ENCODE data around the gene CCDC78. TPM values are rescaled to one million over a fixed set of nuclear protein-coding genes. Genes with fewer than 3 reads are reported as not detected.

The CCDC78 gene
- total RNA-seq, 1 experiment from 2014 or later, result 20.2 TPM

DNA sequence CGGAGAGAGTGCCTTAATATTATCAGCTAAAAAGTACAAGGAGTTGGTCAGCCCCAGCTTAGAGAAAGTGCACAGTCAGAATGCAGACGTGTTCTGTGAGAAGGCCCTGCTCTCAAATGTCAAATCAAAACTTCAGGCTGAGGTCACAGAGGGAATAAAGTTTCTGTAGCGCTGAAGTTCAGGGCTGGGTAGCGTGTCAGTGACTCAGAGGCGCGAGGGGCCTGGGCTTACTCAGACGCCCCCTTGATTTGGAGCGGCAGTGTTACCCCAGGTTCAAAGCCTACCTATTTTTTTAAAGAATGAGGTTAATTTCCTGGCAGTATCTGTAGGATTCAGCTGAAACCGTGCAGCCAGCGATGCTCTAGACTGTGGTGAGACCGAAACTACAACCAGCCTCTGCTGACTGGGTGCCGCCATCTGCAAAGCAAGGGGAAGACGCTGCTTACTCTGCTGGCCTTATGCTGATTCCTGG is 9.8 kb upstream of the CCDC78 start:
- TF ChIP-seq, protein P1, sequence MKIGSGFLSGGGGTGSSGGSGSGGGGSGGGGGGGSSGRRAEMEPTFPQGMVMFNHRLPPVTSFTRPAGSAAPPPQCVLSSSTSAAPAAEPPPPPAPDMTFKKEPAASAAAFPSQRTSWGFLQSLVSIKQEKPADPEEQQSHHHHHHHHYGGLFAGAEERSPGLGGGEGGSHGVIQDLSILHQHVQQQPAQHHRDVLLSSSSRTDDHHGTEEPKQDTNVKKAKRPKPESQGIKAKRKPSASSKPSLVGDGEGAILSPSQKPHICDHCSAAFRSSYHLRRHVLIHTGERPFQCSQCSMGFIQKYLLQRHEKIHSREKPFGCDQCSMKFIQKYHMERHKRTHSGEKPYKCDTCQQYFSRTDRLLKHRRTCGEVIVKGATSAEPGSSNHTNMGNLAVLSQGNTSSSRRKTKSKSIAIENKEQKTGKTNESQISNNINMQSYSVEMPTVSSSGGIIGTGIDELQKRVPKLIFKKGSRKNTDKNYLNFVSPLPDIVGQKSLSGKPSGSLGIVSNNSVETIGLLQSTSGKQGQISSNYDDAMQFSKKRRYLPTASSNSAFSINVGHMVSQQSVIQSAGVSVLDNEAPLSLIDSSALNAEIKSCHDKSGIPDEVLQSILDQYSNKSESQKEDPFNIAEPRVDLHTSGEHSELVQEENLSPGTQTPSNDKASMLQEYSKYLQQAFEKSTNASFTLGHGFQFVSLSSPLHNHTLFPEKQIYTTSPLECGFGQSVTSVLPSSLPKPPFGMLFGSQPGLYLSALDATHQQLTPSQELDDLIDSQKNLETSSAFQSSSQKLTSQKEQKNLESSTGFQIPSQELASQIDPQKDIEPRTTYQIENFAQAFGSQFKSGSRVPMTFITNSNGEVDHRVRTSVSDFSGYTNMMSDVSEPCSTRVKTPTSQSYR (CRISPR knock-in tag; IDR thresholded peaks at IDR 0.05), result no peak
- no peak for TF ChIP-seq JUN (CRISPR knock-in tag; IDR thresholded peaks at IDR 0.05)
- TF ChIP-seq, protein P2, sequence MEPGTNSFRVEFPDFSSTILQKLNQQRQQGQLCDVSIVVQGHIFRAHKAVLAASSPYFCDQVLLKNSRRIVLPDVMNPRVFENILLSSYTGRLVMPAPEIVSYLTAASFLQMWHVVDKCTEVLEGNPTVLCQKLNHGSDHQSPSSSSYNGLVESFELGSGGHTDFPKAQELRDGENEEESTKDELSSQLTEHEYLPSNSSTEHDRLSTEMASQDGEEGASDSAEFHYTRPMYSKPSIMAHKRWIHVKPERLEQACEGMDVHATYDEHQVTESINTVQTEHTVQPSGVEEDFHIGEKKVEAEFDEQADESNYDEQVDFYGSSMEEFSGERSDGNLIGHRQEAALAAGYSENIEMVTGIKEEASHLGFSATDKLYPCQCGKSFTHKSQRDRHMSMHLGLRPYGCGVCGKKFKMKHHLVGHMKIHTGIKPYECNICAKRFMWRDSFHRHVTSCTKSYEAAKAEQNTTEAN (CRISPR knock-in tag; IDR thresholded peaks at IDR 0.05), result no peak
- Mint-ChIP-seq H3K9me3 (no peaks in the 10 kb centered on the region), H3K27ac (no peak overlapping the region), H3K27me3 (ENCODE audit: low read depth) (no peaks in the 10 kb centered on the region), H3K4me1 (peaks cover 14% of the 10 kb centered on the region), H3K4me3 (no peak overlapping the region), H3K36me3 (peaks cover 9% of the 10 kb centered on the region; the same call in 1 of the 2 replicates)
- ATAC-seq (no peak), DNase-seq (ENCODE audit: low spot score) (no peak)
- ChIA-PET POLR2A (no interaction called here), CTCF (interaction anchor here (0.7 to 1.0 kb wide), 3 partner anchors 10 to 35 kb away, joined by 3 read pairs; partner anchors contain the start of gene CCDC78)

DNA sequence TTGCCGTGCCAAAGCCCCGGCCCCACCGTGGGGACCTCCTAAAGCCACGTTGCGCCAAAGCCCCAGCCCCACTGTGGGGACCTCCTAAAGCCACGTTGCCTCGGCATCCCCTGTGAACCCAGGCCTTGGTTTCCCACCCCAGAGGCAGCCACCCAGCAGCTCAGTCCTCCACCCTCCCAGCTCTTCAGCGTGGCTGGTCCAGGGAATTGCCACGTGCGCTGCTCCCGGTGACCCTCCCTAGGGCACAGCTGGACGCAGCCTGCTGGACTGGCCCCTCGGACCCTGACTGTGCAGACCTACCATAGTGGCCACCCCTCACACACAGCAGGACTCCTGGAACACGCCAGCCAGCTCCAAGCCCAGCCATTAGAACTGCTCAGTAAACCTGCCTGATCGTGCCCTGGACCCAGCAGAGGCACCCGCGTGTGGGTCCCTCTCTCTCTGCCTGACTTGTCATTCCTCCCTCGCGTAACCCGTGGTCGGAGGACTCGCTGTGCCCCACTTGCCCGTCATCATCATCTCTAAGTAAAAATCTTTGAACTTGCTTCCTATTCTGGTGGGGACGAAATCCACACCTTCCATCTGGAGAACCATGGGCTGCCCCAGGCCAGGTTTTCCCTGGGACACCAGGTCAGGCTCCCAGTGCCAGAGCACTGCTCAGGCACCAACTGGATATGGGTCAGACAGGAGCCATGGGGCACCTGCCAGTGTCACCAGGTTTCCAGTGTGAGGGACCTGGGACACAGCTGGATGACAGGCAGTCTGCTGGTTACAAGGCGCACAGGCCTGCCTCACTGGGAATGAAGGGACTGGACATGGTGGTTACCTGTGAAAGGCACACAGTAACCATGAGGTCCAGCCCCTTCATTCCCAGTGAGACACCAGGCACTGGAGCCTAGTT is 9.0 kb upstream of the CCDC78 start:
- ATAC-seq (no peak), DNase-seq (ENCODE audit: low spot score) (no peak)
- peaks cover 9% of the 10 kb centered on the region; the same call in 1 of the 2 replicates for H3K36me3 Mint-ChIP-seq
- ChIA-PET CTCF (interaction anchor here (0.7 to 4.0 kb wide), 3 partner anchors 14 to 50 kb away, joined by 3 to 19 read pairs (median 13); partner anchors contain the start of gene ANTKMT), POLR2A (no interaction called here)
- H3K27me3 Mint-ChIP-seq (ENCODE audit: low read depth), result no peaks in the 10 kb centered on the region
- H3K9me3 Mint-ChIP-seq, result no peaks in the 10 kb centered on the region
- H3K4me3 Mint-ChIP-seq, result no peak overlapping the region
- H3K27ac Mint-ChIP-seq, result no peak overlapping the region
- H3K4me1 Mint-ChIP-seq, result peaks cover 14% of the 10 kb centered on the region
- no peak for TF ChIP-seq FOXP1 (CRISPR knock-in tag; IDR thresholded peaks at IDR 0.05; ENCODE audit: borderline replicate concordance)
- TF ChIP-seq MYBL2 (CRISPR knock-in tag; IDR thresholded peaks at IDR 0.05), result no peak
- TF ChIP-seq, protein P3, sequence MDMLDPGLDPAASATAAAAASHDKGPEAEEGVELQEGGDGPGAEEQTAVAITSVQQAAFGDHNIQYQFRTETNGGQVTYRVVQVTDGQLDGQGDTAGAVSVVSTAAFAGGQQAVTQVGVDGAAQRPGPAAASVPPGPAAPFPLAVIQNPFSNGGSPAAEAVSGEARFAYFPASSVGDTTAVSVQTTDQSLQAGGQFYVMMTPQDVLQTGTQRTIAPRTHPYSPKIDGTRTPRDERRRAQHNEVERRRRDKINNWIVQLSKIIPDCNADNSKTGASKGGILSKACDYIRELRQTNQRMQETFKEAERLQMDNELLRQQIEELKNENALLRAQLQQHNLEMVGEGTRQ (CRISPR knock-in tag; IDR thresholded peaks at IDR 0.05), result no peak
- TF ChIP-seq ZNF423 (CRISPR knock-in tag; IDR thresholded peaks at IDR 0.05), result no peak
- TF ChIP-seq, protein P4, sequence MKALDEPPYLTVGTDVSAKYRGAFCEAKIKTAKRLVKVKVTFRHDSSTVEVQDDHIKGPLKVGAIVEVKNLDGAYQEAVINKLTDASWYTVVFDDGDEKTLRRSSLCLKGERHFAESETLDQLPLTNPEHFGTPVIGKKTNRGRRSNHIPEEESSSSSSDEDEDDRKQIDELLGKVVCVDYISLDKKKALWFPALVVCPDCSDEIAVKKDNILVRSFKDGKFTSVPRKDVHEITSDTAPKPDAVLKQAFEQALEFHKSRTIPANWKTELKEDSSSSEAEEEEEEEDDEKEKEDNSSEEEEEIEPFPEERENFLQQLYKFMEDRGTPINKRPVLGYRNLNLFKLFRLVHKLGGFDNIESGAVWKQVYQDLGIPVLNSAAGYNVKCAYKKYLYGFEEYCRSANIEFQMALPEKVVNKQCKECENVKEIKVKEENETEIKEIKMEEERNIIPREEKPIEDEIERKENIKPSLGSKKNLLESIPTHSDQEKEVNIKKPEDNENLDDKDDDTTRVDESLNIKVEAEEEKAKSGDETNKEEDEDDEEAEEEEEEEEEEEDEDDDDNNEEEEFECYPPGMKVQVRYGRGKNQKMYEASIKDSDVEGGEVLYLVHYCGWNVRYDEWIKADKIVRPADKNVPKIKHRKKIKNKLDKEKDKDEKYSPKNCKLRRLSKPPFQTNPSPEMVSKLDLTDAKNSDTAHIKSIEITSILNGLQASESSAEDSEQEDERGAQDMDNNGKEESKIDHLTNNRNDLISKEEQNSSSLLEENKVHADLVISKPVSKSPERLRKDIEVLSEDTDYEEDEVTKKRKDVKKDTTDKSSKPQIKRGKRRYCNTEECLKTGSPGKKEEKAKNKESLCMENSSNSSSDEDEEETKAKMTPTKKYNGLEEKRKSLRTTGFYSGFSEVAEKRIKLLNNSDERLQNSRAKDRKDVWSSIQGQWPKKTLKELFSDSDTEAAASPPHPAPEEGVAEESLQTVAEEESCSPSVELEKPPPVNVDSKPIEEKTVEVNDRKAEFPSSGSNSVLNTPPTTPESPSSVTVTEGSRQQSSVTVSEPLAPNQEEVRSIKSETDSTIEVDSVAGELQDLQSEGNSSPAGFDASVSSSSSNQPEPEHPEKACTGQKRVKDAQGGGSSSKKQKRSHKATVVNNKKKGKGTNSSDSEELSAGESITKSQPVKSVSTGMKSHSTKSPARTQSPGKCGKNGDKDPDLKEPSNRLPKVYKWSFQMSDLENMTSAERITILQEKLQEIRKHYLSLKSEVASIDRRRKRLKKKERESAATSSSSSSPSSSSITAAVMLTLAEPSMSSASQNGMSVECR (CRISPR knock-in tag; IDR thresholded peaks at IDR 0.05; ENCODE audit: borderline replicate concordance), result no peak
- TF ChIP-seq GABPB1 (CRISPR knock-in tag; IDR thresholded peaks at IDR 0.05), result no peak
- TF ChIP-seq, protein P5, sequence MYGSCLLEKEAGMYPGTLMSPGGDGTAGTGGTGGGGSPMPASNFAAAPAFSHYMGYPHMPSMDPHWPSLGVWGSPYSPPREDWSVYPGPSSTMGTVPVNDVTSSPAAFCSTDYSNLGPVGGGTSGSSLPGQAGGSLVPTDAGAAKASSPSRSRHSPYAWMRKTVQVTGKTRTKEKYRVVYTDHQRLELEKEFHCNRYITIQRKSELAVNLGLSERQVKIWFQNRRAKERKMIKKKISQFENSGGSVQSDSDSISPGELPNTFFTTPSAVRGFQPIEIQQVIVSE (CRISPR knock-in tag; IDR thresholded peaks at IDR 0.05; ENCODE audit: borderline replicate concordance), result no peak
- TF ChIP-seq, protein P6, sequence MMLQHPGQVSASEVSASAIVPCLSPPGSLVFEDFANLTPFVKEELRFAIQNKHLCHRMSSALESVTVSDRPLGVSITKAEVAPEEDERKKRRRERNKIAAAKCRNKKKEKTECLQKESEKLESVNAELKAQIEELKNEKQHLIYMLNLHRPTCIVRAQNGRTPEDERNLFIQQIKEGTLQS (CRISPR knock-in tag; conservative IDR thresholded peaks at IDR 0.05), result no peak
- TF ChIP-seq, protein P7, sequence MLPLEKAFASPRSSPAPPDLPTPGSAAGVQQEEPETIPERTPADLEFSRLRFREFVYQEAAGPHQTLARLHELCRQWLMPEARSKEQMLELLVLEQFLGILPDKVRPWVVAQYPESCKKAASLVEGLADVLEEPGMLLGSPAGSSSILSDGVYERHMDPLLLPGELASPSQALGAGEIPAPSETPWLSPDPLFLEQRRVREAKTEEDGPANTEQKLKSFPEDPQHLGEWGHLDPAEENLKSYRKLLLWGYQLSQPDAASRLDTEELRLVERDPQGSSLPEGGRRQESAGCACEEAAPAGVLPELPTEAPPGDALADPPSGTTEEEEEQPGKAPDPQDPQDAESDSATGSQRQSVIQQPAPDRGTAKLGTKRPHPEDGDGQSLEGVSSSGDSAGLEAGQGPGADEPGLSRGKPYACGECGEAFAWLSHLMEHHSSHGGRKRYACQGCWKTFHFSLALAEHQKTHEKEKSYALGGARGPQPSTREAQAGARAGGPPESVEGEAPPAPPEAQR (CRISPR knock-in tag; IDR thresholded peaks at IDR 0.05), result no peak
- TF ChIP-seq TEAD1 (CRISPR knock-in tag; IDR thresholded peaks at IDR 0.05), result no peak
- TF ChIP-seq, protein P8, sequence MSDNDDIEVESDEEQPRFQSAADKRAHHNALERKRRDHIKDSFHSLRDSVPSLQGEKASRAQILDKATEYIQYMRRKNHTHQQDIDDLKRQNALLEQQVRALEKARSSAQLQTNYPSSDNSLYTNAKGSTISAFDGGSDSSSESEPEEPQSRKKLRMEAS (CRISPR knock-in tag; IDR thresholded peaks at IDR 0.05), result no peak
- TF ChIP-seq SOX15 (CRISPR knock-in tag; IDR thresholded peaks at IDR 0.05), result no peak
- TF ChIP-seq, protein P9, sequence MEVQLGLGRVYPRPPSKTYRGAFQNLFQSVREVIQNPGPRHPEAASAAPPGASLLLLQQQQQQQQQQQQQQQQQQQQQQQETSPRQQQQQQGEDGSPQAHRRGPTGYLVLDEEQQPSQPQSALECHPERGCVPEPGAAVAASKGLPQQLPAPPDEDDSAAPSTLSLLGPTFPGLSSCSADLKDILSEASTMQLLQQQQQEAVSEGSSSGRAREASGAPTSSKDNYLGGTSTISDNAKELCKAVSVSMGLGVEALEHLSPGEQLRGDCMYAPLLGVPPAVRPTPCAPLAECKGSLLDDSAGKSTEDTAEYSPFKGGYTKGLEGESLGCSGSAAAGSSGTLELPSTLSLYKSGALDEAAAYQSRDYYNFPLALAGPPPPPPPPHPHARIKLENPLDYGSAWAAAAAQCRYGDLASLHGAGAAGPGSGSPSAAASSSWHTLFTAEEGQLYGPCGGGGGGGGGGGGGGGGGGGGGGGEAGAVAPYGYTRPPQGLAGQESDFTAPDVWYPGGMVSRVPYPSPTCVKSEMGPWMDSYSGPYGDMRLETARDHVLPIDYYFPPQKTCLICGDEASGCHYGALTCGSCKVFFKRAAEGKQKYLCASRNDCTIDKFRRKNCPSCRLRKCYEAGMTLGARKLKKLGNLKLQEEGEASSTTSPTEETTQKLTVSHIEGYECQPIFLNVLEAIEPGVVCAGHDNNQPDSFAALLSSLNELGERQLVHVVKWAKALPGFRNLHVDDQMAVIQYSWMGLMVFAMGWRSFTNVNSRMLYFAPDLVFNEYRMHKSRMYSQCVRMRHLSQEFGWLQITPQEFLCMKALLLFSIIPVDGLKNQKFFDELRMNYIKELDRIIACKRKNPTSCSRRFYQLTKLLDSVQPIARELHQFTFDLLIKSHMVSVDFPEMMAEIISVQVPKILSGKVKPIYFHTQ (CRISPR knock-in tag; IDR thresholded peaks at IDR 0.05), result no peak
- TF ChIP-seq KAT7 (CRISPR knock-in tag; IDR thresholded peaks at IDR 0.05; ENCODE audit: borderline replicate concordance), result no peak

Measured in WTC11 (cell line).